ENCODE measurements around the gene DNAH14.
"Not testable (repeated sequence)": the region's sequence is repeated elsewhere in the genome, so short reads cannot be mapped to it uniquely, and the experiment has no call there.

The DNAH14 gene

DNA sequence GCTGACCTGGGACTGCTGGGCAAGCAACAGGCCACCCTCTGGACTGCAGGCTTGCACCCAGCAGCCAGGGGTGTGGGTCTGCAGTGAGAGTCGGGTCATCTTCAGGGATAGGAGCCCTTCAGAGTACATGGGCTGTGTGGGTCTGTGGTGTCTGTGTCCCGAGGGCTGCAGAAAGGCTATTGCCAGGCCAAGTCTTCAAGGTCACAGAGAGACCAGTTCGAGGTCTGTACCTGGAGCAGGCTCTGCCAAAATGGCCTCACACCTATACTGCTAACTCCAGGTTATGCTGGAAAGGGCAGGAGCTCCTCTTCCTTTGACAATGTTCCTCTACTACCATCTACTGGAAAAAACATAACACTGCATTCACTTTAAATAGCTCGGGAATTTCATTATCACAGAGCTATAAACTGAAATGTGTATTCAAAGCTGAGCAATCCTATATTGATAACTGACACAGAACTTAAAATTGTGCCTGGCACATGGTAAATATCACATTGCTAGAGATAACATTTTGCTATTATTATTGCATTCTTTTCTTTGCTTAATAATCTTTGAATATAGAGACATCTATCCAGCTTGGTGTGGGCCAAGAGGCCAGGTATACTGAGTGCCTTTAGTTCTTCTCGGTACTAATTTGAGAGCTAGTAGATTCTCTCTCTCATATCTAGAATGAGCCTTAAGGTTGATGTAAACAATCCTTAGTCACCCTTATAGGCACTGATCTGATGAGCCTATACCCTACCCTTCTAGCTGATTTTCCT lies 6.9 kb upstream of the DNAH14 start:
- FAIRE-seq: peak; percentile 88

DNA sequence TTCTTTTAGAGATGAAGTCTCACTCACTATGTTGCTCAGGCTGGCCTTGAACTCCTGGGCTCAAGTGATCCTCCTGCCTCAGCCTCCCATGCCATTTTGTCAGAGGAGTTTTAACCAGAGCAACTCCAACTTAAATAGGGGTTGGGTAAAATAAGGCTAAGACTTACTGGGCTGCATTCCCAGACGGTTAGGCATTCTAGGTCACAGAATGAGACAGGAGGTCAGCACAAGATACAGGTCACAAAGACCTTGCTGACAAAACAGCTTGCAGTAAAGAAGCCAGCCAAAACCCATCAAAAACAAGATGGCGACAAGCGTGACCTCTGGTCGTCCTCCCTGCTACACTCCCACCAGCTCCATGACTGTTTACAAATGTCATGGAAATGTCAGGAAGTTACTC lies 5.7 kb upstream of the DNAH14 start:
- no peak for FAIRE-seq

DNA sequence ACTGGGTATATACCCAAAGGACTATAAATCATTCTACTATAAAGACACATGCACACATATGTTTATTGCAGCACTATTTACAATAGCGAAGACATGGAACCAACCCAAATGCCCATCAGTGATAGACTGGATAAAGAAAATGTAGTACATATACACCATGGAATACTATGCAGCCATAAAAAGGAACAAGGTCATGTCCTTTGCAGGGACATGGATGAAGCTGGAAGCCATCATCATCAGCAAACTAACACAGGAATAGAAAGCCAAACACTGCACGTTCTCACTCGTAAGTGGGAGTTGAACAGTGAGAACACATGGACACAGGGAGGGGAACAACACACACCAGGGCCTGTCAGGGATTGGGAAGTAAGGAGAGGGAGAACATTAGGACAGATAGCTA lies 1.8 kb upstream of the DNAH14 start:
- FAIRE-seq: not testable (repeated sequence)

DNA sequence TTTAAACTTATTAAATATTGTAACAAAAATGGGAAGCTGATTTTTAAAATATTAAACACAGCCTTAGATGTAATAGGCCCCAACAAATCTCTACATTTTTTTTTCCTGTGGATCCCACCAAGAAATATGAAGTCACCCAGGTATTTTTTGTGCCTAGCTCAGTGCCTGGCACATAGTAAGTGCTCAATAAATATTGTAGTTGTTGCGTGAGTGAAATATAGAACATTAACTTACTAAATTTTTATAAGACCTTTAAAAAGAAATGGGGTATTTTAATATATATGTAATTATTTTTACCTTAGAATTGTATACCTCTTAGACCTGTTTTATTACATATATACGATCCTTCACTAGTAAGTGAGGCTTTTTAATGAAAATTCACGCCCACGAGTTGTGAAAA lies 569 bp upstream of the DNAH14 start:
- FAIRE-seq: no peak

DNA sequence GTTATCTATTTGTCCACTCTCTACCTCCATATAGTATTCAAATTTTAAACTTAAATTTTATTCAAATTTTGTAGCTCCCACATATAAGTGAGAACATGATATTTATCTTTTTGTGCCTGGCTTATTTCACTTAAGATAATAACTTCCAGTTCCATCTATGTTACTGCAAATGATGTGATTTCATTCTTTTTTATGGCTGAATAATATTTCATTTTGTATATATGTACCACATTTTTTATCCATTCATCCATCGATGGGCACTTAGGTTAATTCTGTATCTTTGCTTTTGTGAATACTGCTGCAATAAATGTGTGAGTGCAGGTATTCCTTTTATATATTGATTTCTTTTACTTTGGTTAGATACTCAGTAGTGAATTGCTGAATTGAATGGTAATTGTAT lies 2.1 kb downstream of the DNAH14 start:
- no peak for FAIRE-seq

DNA sequence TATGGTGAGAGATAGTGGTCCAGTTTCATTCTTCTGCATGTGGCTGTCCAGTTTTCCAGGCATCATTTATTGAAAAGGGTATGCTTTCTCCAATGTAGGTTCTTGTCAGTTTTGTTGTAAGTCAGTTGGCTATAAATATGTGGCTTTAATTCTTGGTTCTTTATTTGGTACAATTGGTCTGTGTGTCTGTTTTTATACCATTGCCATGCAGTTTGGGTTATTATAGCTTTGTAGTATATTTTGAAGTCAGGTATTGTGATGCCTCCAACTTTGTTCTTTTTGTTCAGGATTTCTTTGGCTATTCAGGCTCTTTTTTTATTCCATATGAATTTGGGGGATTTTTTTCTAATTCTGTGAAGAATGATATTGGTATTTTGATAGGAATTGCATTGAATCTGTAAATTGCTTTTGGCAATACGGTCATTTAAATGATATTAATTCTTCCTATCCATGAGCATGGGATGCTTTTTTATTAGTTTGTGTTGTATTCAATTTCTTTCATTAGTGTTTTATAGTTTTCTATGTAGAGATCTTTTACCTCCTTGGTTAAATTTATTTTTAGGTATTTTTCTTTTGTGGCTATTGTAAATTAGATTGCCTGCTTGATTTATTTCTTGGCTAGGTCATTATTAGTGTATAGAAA lies 3.3 kb downstream of the DNAH14 start:
- FAIRE-seq: no peak

DNA sequence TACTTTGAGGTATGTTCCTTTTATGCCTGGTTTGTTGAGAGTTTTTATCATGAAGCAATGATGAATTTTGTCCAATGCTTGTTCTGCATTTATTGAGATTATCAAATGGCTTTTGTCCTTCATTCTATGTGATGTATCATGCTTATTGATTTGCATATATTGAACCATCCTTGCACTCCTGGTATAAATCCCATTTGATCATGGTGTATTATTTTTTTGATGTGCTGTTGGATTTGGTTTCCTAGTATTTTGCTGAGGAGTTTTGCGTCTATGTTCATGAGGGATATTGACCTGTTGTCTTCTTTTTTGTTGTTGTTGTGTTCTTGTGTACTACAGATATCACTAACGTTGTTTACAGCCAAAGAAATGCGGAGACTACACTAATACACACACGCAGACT lies 4.1 kb downstream of the DNAH14 start:
- FAIRE-seq: no peak

DNA sequence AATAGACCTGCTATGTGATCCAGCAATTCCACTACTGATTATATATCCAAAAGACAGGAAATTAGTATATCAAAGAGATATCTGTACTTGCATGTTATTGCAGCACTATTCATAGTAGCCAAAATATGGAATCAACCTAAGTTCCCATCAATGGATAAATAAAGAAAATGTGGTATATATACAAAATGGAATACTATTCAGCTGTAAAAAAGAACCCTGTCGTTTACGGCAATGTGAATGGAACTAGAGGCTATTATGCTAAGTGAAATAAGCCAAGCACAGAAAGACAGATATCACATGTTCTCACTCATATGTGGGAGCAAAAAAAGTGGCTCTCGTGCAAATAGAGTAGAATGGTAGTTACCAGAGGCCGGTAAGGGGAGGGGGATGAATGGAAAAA lies 9.2 kb downstream of the DNAH14 start:
- FAIRE-seq: no peak

DNA sequence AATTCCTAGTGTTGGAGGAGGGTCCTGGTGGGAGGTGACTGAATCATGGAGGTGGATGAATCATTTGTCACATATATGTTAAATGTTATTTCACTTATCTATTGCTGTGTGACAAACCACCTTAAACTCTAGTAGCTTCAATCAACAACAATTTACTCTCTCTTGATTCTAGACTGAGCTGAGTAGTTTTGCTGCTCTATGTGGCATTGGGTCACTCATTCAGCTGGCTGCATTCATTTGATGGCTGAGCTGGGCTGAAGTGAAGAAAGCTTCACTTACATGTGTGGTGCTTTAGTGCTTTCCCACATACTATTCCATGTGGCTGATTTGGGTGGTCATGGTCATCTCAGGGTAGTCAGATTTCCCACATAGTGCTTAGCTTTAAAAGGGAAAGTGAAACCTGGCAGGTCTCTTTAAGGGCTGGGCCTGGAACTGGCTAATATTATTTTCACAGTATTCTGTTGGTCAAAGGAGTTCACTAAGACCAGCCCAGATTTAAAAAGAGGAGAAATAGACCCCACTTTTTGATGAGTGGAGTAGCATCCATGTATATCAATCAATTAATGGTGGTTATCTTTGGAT lies 10.5 kb downstream of the DNAH14 start:
- FAIRE-seq: no peak

DNA sequence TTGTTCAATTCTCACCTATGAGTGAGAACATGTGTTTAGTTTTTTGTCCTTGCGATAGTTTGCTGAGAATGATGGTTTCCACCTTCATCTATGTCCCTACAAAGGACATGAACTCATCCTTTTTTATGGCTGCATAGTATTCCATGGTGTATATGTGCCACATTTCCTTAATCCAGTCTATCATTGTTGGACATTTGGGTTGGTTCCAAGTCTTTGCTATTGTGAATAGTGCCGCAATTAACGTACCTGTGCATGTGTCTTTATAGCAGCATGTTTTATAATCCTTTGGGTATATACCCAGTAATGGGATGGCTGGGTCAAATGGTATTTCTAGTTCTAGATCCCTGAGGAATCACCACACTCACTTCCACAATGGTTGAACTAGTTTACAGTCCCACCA lies 11.3 kb downstream of the DNAH14 start:
- FAIRE-seq: not testable (repeated sequence)

DNA sequence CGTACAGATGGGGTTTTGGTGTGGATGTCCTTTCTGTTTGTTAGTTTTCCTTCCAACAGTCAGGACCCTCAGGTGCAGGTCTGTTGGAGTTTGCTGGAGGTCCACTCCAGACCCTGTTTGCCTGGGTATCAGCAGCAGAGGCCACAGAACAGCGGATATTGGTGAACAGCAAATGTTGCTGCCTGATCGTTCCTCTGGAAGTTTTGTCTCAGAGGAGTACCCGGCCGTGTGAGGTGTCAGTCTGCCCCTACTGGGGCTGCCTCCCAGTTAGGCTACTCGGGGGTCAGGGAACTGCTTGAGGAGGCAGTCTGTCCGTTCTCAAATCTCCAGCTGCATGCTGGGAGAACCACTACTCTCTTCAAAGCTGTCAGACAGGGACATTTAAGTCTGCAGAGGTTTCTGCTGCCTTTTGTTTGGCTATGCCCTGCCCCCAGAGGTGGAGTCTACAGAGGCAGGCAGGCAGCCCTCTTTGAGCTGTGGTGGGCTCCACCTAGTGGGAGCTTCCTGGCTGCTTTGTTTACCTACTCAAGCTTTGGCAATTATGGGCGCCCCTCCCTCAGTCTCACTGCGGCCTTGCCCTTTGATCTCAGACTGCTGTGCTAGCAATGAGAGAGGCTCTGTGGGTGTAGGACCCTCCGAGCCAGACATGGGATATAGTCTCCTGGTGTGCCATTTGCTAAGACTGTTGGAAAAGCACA lies 16.3 kb downstream of the DNAH14 start:
- not testable (repeated sequence) for FAIRE-seq

DNA sequence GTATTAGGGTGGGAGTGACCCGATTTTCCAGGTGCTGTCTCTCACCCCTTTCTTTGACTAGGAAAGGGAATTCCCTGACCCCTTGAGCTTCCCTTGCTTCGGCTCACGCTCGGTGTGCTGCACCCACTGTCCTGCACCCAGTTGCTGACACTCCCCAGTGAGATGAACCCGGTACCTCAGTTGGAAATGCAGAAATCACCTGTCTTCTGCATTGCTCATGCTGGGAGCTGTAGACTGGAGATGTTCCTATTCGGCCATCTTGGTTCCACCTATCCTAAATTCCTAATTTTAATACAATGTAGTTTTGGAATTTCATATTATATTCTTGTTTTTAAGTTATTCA lies 16.8 kb downstream of the DNAH14 start:
- not testable (repeated sequence) for FAIRE-seq

DNA sequence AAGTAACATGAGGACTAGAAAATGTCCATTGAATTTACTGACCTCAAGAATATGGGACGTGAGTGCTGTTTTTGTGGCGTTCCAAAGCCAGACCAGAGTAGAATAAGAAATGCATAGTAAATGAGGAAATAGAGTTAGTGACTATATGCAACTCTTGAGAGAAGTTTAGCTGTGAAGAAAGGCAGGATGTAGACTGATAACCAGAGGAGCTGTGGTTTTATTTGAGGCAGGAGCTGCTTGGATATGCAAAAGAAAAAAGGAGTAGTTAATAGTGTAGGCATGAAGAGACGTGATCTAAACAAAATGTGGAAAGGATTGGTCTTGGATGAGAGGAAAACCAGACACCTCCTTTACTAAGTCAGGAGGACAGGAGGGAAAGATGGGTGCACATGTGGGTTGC lies 28.2 kb downstream of the DNAH14 start:
- no peak for FAIRE-seq

DNA sequence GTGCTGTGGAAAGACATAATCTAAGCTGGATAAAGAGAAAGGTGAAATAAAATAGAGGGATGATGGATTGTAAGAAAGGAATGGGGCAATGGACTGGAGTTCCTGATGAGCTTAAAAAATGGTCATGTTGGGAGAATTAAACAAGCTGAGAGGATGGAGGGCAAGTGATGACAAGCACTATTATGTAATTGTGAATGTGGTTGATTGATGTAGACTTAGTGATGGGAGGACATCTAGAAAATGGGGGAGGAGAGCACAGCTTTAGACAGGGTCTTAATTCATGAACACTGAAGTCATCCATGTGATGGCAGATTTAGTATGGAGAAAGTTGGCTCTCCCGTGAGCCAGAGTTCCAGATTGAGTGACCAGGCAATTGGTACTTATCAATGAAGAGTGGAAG lies 29.0 kb downstream of the DNAH14 start:
- no peak for FAIRE-seq

DNA sequence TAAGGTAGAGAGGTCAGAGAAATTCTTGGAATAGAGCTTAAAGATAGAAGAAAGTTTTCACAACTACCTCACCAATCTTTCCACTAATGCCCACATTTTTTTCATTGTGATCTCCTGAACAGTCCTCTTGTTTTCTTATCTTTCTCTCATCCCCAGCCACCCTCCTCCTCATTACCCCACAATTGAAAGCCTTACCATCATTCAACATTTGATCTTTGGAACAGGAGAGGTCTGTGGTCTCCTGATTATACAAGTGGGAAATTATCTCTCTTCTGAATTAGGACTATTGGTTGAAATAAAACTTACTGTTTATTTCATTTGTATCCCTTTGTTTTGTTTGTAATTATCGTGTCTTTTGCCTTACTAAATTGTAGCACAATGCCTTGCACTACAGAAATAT lies 29.6 kb downstream of the DNAH14 start:
- FAIRE-seq: no peak

DNA sequence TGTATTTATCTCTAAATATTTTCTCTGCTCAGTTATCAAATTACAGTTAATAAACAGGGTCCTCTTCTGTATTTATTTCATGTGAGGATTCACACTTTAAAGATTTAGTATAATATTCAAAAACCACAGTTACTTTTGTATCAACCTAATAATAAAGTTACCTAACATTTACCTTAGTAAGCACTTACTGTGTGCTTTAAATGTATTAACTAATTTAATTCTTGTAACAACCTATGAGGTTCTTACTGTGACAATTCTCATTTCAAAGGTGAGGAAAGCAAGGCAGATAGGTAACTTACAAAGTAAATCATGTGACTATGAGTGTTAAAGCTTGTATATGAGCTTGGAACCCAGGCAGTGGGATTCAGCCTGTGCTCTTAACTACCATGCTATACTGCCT lies 30.2 kb downstream of the DNAH14 start:
- FAIRE-seq: no peak

DNA sequence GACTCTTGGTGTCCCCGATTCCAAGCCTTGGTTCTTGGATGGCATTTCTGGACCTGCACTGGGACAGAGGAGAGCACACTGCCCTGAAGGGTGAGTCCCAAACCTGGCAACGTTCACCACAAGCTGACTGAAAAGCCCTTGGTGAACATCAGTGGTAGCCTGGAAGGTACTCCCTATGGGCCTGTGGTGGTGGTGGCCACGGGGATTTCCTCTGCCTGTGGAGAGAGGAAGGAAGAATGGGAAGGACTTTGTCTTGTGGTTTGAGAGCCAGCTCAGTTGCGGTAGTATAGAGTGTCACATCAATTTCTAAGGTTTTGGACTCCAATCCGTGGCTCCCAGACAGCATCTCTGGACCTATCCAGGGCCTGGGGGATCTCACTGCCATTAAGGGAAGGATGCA lies 50.7 kb downstream of the DNAH14 start:
- FAIRE-seq: no peak

DNA sequence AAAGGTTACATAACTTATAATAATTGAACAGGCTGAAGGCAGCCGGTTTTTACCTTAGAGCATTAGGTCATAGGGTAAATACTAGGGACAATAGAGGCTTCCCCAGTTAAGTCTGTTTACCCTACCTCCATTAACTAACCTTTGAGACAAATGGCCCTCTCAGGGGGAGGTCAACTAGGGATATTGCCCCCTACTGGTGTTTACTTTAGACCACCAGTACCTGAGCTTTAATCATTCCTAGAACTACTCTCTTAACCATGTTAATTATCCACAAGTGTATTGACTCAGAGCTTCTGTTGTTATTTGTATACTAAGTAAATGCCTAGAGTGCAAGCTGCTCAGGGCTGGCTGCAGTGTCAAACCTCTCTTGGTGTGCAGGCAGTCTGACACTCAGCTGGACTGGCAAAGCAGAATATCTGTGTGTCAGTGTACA lies 52.5 kb downstream of the DNAH14 start:
- FAIRE-seq: not testable (repeated sequence)

DNA sequence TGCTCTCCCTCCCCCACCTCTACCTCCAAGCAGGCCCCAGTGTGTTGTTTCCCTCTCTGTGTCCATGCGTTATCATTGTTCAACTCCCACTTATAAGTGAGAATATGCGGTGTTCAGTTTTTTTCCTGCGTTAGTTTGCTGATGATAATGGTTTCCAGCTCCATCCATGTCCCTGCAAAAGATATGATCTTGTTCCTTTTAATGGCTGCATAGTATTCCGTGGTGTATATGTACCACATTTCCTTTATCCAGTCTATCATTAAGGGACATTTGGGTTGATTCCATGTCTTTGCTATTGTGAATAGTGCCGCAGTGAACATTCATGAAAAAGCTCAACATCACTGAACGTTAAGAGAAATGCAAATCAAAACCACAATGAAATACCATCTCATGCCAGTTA lies 58.6 kb downstream of the DNAH14 start:
- FAIRE-seq: no peak

DNA sequence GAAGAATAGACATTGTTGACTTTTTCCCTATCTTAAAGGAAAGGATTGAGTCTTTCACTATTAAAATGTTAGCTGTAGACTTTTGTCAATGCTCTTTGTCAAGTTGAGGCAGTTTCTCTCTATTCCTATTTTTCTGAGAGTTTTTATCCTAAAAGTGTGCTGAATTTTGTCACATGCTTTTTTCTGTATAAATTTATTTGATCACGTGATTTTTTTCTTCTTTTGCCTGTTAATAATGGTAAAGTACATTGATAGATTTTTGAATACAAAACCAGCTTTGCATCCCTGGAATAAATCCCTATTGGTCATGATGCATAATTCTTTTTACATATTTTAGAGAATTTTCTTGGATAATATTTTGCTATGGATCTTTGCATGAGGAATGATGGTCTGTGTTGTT lies 60.1 kb downstream of the DNAH14 start:
- no peak for FAIRE-seq

DNA sequence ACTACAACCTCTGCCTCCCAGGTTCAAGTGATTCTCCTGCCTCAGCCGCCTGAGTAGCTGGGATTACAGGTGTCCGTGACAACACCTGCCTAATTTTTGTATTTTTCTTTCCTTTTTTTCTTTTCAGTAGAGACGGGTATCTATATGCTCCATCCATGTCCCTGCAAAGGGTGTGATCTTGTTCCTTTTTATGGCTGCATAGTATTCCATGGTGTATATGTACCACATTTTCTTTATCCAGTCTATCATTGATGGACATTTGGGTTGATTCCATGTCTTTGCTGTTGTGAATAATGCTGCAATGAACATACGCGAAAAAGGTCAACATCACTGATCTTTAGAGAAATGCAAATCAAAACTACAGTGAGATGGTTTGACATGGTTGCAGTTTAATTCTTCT lies 62.1 kb downstream of the DNAH14 start:
- not testable (repeated sequence) for FAIRE-seq

DNA sequence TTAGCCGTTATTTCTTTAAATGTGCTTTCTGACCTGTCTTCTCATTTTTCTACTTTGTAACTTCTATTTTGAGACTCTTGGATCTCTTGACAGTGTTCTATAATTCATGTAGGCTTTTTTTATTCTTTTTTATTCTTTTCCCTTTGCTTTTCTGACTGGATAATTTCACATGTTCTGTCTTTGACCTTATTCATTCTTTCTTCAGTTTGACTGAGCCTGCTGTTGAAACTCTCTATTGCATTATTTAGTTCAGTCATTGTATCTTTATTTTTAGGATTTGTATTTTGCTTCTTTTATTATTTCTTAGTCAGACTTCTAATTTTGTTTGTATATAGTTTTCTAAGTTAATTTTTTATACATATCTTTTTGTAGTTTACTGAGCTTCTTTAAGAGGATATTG lies 66.1 kb downstream of the DNAH14 start:
- peak; percentile 52 for FAIRE-seq

DNA sequence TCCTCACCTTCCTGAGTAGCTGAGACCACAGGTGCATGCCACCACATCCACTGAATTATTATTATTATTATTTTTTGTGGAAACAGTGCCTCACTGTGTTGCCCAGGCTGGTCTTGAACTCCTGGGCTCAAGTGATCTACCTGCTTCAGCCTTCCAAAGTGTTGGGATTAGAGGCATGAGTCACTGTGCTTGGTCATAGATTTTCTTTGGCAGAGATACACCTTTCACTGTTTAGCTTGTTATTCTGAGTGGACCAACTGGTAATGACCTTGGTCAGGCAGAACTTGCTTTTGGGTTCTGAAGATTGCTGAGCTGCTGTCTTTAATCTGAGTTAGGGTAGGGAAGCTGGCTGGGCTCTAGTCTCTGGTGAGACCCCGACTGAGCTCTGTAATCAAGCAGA lies 66.8 kb downstream of the DNAH14 start:
- FAIRE-seq: no peak

DNA sequence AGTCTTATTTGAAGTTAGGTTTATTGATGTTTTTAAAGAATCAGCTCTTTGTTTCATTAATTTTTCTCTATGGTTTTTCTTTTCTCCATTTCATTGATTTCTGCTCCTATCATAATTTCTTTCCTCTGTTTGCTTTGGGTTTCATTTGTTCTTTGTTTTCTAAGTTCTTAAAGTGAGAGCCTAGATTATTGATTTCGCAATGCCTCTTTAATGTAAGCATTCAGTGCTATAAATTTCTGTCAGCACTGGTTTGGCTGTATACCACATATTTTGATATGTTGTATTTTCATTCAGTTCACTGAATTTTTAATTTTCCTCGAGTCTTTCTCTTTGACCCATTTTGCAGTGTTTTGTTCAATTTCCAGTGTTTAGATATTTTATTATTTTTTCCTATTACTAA lies 68.7 kb downstream of the DNAH14 start:
- no peak for FAIRE-seq

Data from G401.6 (cell line).